Ascending aorta (tissue), 2 donors: ENCODE data around the gene SPATS1. TPM values are rescaled to one million over a fixed set of nuclear protein-coding genes. Genes with fewer than 3 reads are reported as not detected.
"Not testable (repeated sequence)": the region's sequence is repeated elsewhere in the genome, so short reads cannot be mapped to it uniquely, and the experiment has no call there.

ENCODE experiments used
- DNase-seq, 2 donors: peaks; one replicate each; pipeline ENCODE4 v3.0.0-alpha.2; 2019; ENCODE audit warnings: low spot score in 2 of 2
- H3K27ac ChIP-seq, 2 donors: fragments of 200-600 bp; sonication (generic); one replicate each; pipeline ENCODE4 v1.5.1; 2016 to 2017; ENCODE audit warnings: mild to moderate bottlenecking in 1 of 2
- H3K27me3 ChIP-seq: fragments of 200-600 bp; sonication (generic); one replicate; pipeline ENCODE4 v1.5.1; 2017
- H3K36me3 ChIP-seq, 2 donors: fragments of 200-600 bp; sonication (generic); one replicate each; pipeline ENCODE4 v1.5.1; 2016
- H3K4me1 ChIP-seq, 2 donors: fragments of 200-600 bp; sonication (generic); one replicate each; pipeline ENCODE4 v1.5.1; 2016 to 2017; ENCODE audit warnings: mild to moderate bottlenecking in 1 of 2
- H3K4me3 ChIP-seq, 2 donors: fragments of 200-600 bp; sonication (generic); one replicate each; pipeline ENCODE4 v1.5.1; 2016 to 2017; ENCODE audit warnings: mild to moderate bottlenecking in 1 of 2
- H3K9me3 ChIP-seq, 2 donors: fragments of 200-600 bp; sonication (generic); one replicate each; pipeline ENCODE4 v1.5.1; 2016
- CTCF ChIP-seq, 3 experiments: fragments of 200-600 bp in 2 of 3; fragments of 450-650 bp in 1 of 3; sonication (generic) in 2 of 3; IDR thresholded peaks; one replicate each; pipeline ENCODE4 v1.5.1; 2016 to 2019; ENCODE audit warnings: antibody characterized with exemption in 3 of 3, mild to moderate bottlenecking in 1 of 3, moderate library complexity in 1 of 3
- intact Hi-C: fragments of 100-400 bp; cut with DNase I; formaldehyde crosslinking; loops from one replicate; pipeline ENCODE4 v1.15.1; 2023
- total RNA-seq: library from RNA; depleted of rRNA; stranded (reverse); fragments of >200 nt; gene quantifications from one replicate; pipeline ENCODE4 v1.1.0, GENCODE V29; 2016

SPATS1 gene
- total RNA-seq, 1 donor from 2014 or later = not detected

GRCh38 chr6:44316481-44316880 is 26.0 kb upstream of the SPATS1 start:
- Histone ChIP-seq H3K27me3 (no peaks in the 10 kb centered on the region), H3K9me3 (no peaks in the 10 kb centered on the region), H3K27ac (no peak overlapping the region), H3K4me3 (no peak overlapping the region), H3K36me3 (peaks cover 0 to 3% of the 10 kb centered on the region in 2 donors), H3K4me1 (peaks cover 0 to 5% of the 10 kb centered on the region in 2 donors)
- intact Hi-C loops = loop anchor here (10.0 kb wide), 1 partner anchor 222 kb away; no protein-coding TSS in a partner anchor
- DNase-seq = no peak
- TF ChIP-seq CTCF (IDR thresholded peaks at IDR 0.05) = no peak

- not testable (repeated sequence) for H3K36me3 ChIP-seq, DNase-seq, H3K27me3 ChIP-seq, H3K4me3 ChIP-seq, H3K4me1 ChIP-seq, H3K27ac ChIP-seq, H3K9me3 ChIP-seq
- intact Hi-C loops = loop anchor here (10.0 kb wide), 1 partner anchor 222 kb away; no protein-coding TSS in a partner anchor
Measured at GRCh38 chr6:44317136-44317631, 25.3 kb upstream of the SPATS1 start.

GRCh38 chr6:44321210-44321609 is 21.2 kb upstream of the SPATS1 start:
- DNase-seq = no peak
- Histone ChIP-seq H3K4me3 (no peak overlapping the region), H3K4me1 (no peaks in the 10 kb centered on the region), H3K9me3 (no peaks in the 10 kb centered on the region), H3K27me3 (no peaks in the 10 kb centered on the region), H3K36me3 (no peaks in the 10 kb centered on the region), H3K27ac (no peak overlapping the region)
- TF ChIP-seq CTCF (IDR thresholded peaks at IDR 0.05) = no peak
- intact Hi-C loops = no loop called here

GRCh38 chr6:44327096-44327495 is 15.4 kb upstream of the SPATS1 start:
- H3K27me3 ChIP-seq = no peaks in the 10 kb centered on the region
- H3K36me3 ChIP-seq = no peaks in the 10 kb centered on the region
- H3K4me3 ChIP-seq = no peak overlapping the region
- TF ChIP-seq CTCF (IDR thresholded peaks at IDR 0.05) = no peak
- no peaks in the 10 kb centered on the region for H3K4me1 ChIP-seq
- intact Hi-C loops = no loop called here
- no peaks in the 10 kb centered on the region for H3K9me3 ChIP-seq
- no peak overlapping the region for H3K27ac ChIP-seq
- no peak for DNase-seq

GRCh38 chr6:44327760-44328159 is 14.7 kb upstream of the SPATS1 start:
- Histone ChIP-seq H3K9me3 (no peaks in the 10 kb centered on the region), H3K27me3 (no peaks in the 10 kb centered on the region), H3K27ac (no peak overlapping the region), H3K36me3 (no peaks in the 10 kb centered on the region), H3K4me1 (no peaks in the 10 kb centered on the region), H3K4me3 (no peak overlapping the region)
- DNase-seq = no peak
- no peak for TF ChIP-seq CTCF (IDR thresholded peaks at IDR 0.05)
- intact Hi-C loops = no loop called here

- H3K27ac ChIP-seq, H3K4me1 ChIP-seq, H3K36me3 ChIP-seq, H3K27me3 ChIP-seq, H3K9me3 ChIP-seq, H3K4me3 ChIP-seq, DNase-seq, intact Hi-C loops: not testable (repeated sequence)
Measured at GRCh38 chr6:44328203-44328602, 14.2 kb upstream of the SPATS1 start.

- Histone ChIP-seq H3K4me1 (no peaks in the 10 kb centered on the region), H3K36me3 (no peaks in the 10 kb centered on the region), H3K27ac (no peak overlapping the region), H3K4me3 (no peak overlapping the region), H3K9me3 (no peaks in the 10 kb centered on the region), H3K27me3 (no peaks in the 10 kb centered on the region)
- TF ChIP-seq CTCF (IDR thresholded peaks at IDR 0.05) = no peak
- no peak for DNase-seq
- intact Hi-C loops = no loop called here
Measured at GRCh38 chr6:44329858-44330257, 12.6 kb upstream of the SPATS1 start.
